ENCODE measurements around the gene CALCA.

DNA sequence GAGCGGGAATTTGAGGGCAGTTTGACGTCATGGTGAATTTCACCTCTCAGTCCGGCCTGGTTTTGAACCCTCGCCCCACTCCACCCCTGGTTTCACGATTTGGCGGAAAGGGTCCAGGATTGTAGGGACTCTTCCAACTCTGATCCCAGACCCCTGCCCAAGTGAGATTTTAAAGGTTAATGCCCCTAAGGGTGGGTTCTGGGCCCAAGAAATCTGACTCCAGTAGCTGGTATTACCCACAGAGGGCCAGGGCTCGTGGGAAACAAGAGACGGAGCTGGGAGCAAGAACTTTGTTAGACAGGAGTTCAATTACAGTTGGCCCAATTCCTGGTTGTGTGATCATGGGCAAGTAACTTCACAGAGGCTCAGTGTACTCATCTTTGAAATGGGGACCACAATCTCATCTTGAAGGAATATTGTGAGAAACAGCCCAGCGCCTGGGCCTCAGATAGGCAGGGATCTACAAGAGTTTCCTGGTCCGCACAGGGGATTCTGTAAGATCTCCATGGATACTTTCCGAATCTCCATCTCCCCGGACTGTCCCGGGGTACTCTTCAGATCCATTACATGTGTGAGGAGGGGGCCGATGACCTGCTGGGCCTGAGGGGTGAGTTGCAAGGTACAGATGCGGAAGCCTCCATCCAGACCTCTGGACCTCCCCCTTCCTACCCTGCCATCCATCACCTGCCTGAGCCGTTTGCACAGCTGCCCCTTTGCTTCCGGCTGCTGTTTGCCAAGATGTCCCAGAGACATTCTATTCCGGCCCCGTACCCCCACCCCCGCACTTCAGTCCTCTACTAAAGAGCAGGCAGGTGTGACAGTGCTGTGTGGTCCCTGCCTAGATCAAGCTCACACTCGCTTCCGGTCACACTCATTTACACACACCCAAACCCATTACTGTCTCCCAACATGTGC, 687 bp upstream of the CALCA start:
- TF ChIP-seq, protein P1, sequence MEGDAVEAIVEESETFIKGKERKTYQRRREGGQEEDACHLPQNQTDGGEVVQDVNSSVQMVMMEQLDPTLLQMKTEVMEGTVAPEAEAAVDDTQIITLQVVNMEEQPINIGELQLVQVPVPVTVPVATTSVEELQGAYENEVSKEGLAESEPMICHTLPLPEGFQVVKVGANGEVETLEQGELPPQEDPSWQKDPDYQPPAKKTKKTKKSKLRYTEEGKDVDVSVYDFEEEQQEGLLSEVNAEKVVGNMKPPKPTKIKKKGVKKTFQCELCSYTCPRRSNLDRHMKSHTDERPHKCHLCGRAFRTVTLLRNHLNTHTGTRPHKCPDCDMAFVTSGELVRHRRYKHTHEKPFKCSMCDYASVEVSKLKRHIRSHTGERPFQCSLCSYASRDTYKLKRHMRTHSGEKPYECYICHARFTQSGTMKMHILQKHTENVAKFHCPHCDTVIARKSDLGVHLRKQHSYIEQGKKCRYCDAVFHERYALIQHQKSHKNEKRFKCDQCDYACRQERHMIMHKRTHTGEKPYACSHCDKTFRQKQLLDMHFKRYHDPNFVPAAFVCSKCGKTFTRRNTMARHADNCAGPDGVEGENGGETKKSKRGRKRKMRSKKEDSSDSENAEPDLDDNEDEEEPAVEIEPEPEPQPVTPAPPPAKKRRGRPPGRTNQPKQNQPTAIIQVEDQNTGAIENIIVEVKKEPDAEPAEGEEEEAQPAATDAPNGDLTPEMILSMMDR (tag by site-specific recombination; IDR thresholded peaks at IDR 0.05) = no peak
- TF ChIP-seq ZNF626 (tag by site-specific recombination; IDR thresholded peaks at IDR 0.05) (no peak), YY1 (tag by site-specific recombination; IDR thresholded peaks at IDR 0.05) (no peak), ZFHX2 (tag by site-specific recombination; conservative IDR thresholded peaks at IDR 0.05) (no peak), KLF7 (tag by site-specific recombination; IDR thresholded peaks at IDR 0.05; ENCODE audit: borderline replicate concordance) (no peak), ZBTB8A (tag by site-specific recombination; IDR thresholded peaks at IDR 0.05) (no peak)

Data from HEK293 (cell line).